ENCODE data around the gene FAXC. TPM values are rescaled to one million over a fixed set of nuclear protein-coding genes. Genes with fewer than 3 reads are reported as not detected.
A peak's percentile ranks its signal among the peaks of the same experiment; 100 is the strongest.

Gene FAXC
- polyA plus RNA-seq, 1 of the 3 experiments (the other 2 are of a cell fraction) = 9.0 TPM

DNA sequence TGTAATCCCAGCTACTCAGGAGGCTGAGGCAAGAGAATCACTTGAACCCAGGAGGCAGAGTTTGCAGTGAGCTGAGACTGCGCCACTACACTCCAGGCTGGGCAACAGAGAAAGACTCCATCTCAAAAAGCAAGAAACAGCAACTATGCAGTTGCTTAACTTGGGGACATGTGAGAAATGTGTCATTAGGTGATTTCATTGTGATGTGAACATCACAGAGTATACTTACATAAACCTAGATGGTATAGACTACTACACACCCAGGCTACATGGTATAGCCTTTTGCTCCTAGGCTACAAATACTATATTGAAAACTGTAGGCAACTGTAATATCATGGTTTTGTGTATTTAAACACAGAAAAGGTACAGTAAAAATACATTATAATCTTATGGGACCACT lies 47.8 kb upstream of the FAXC start (continued):
- TF ChIP-seq, protein P1, sequence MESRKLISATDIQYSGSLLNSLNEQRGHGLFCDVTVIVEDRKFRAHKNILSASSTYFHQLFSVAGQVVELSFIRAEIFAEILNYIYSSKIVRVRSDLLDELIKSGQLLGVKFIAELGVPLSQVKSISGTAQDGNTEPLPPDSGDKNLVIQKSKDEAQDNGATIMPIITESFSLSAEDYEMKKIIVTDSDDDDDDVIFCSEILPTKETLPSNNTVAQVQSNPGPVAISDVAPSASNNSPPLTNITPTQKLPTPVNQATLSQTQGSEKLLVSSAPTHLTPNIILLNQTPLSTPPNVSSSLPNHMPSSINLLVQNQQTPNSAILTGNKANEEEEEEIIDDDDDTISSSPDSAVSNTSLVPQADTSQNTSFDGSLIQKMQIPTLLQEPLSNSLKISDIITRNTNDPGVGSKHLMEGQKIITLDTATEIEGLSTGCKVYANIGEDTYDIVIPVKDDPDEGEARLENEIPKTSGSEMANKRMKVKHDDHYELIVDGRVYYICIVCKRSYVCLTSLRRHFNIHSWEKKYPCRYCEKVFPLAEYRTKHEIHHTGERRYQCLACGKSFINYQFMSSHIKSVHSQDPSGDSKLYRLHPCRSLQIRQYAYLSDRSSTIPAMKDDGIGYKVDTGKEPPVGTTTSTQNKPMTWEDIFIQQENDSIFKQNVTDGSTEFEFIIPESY (IDR thresholded peaks at IDR 0.05; ENCODE audit: borderline replicate concordance, low read depth) = no peak
- TF ChIP-seq TAF1 (IDR thresholded peaks at IDR 0.05; ENCODE audit: borderline replicate concordance, low read depth, low read length) (no peak), SIN3A (IDR thresholded peaks at IDR 0.05; ENCODE audit: borderline replicate concordance, low read depth, low read length) (no peak), NRF1 (IDR thresholded peaks at IDR 0.05; ENCODE audit: low read depth, low read length) (no peak), NFIC (IDR thresholded peaks at IDR 0.05; ENCODE audit: borderline replicate concordance) (no peak), GATA2 (CRISPR knock-in tag; IDR thresholded peaks at IDR 0.05) (no peak)
- TF ChIP-seq, protein P2, sequence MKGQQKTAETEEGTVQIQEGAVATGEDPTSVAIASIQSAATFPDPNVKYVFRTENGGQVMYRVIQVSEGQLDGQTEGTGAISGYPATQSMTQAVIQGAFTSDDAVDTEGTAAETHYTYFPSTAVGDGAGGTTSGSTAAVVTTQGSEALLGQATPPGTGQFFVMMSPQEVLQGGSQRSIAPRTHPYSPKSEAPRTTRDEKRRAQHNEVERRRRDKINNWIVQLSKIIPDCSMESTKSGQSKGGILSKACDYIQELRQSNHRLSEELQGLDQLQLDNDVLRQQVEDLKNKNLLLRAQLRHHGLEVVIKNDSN (IDR thresholded peaks at IDR 0.05; ENCODE audit: borderline replicate concordance, low read depth) = no peak
- TF ChIP-seq, protein P3, sequence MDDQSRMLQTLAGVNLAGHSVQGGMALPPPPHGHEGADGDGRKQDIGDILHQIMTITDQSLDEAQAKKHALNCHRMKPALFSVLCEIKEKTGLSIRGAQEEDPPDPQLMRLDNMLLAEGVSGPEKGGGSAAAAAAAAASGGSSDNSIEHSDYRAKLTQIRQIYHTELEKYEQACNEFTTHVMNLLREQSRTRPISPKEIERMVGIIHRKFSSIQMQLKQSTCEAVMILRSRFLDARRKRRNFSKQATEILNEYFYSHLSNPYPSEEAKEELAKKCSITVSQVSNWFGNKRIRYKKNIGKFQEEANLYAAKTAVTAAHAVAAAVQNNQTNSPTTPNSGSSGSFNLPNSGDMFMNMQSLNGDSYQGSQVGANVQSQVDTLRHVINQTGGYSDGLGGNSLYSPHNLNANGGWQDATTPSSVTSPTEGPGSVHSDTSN (IDR thresholded peaks at IDR 0.05) = no peak
- TF ChIP-seq, protein P4, sequence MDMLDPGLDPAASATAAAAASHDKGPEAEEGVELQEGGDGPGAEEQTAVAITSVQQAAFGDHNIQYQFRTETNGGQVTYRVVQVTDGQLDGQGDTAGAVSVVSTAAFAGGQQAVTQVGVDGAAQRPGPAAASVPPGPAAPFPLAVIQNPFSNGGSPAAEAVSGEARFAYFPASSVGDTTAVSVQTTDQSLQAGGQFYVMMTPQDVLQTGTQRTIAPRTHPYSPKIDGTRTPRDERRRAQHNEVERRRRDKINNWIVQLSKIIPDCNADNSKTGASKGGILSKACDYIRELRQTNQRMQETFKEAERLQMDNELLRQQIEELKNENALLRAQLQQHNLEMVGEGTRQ (IDR thresholded peaks at IDR 0.05; ENCODE audit: borderline replicate concordance, low read depth, low read length) = no peak

DNA sequence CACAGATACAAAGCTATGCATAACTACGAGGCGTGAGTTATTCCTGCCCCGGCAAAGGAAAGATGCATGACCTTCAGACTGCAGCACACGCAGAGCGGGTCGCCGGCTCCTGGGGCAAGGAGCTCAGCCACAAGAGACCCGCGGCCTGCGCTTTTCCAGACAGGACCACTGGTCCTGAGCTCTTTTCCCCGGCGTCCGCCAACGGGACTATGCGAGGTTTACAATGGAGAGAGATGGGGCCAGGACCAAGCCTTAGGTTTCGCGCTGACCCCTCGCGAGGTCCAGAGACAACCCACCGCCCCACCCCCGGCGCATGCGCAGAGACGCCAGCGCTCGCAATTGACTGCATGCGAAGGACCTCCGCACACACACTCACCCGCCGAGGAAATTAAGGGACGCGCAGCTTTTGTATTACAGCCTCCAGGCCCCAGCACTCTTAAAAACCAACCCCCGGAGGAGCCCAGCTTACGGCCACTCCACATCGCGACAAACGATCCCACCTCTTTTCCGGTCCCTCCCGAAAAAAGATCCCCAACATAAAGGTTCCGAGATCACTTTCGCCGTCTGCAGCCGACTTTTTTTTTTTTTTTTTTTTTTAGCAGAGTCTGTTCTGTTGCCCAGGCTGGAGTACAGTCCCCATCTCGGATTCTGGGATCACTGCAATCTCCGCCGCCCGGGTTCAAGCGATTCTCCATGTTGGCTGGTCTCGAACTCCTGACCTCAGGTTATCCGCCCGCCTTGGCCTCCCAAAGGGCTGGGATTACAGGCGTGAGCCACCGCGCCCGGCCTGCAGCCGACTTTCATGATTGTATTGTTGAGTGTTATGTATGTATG lies 44.4 kb upstream of the FAXC start, which contains the start of gene COQ3:
Gene COQ3 (minus strand): TSS at position 498 of the 834 bp plus-strand sequence. CDS start 16 bp downstream, at position 482.
- H3K9me2 ChIP-seq = no peaks in the 10 kb centered on the region
- CTCF ChIA-PET = interaction anchor here (0.6 to 2.9 kb wide), 12 partner anchors 8 to 168 kb away, joined by 3 to 14 read pairs (median 5); no protein-coding TSS in a partner anchor
- peak within 1 kb of the TSS; percentile 68 to 74 for H3K4me3 ChIP-seq (ENCODE audit: low read depth in 2 of 2, low read length in 1 of 2)
- H3K9me3 ChIP-seq = no peaks in the 10 kb centered on the region
- H3K4me1 ChIP-seq (ENCODE audit: control insufficient read depth in 1 of 2, insufficient read depth in 2 of 2, low read depth in 1 of 2, low read length in 1 of 2) = no peaks in the 10 kb centered on the region; a peak in 2 of 4 replicates
- peak within 1 kb of the TSS; percentile 76 for H3K9ac ChIP-seq
- POLR2A ChIA-PET = interaction anchor here (0.6 to 2.3 kb wide), 15 partner anchors 9 to 175 kb away, joined by 3 to 15 read pairs (median 4); partner anchors contain the start of genes CCNC, FAXC and PNISR
- peak within 1 kb of the TSS; percentile 83 for H2AFZ ChIP-seq (ENCODE audit: low read depth)
- no peaks in the 10 kb centered on the region for H3K27me3 ChIP-seq (ENCODE audit: insufficient read depth)
- H4K20me1 ChIP-seq (ENCODE audit: insufficient read depth) = no peaks in the 10 kb centered on the region
- DNase-seq = peak; percentile 92
- peaks cover 22% of the 10 kb centered on the region for H3F3A ChIP-seq (replicated peaks; ENCODE audit: insufficient read depth)
- peak within 1 kb of the TSS; percentile 76 to 95 for H3K27ac ChIP-seq (ENCODE audit: low read depth in 2 of 2, low read length in 1 of 2)
- H3K4me2 ChIP-seq = peak within 1 kb of the TSS; percentile 68
- H3K79me2 ChIP-seq (ENCODE audit: insufficient read depth) = no peaks in the 10 kb centered on the region; the same call in 1 of the 2 replicates
- peaks cover 17 to 19% of the 10 kb centered on the region in 2 experiments for H3K36me3 ChIP-seq (replicated peaks in 1 of 2; ENCODE audit: control insufficient read depth in 1 of 2, insufficient read depth in 2 of 2, low read length in 1 of 2)
- WGBS (ENCODE audit: low lambda C conversion rate) = 11% methylated on average over 36 of the region's 56 CpGs
- TF ChIP-seq CHD2 (IDR thresholded peaks at IDR 0.05; ENCODE audit: low read length, partially characterized antibody) (peak; percentile 98), JUND (IDR thresholded peaks at IDR 0.05) (peak; percentile 12; the same call in 1 of the 2 replicates), RXRA (IDR thresholded peaks at IDR 0.05; ENCODE audit: borderline replicate concordance, low read depth) (peak; percentile 22; the same call in 1 of the 2 replicates), GABPA (IDR thresholded peaks at IDR 0.05; ENCODE audit: low read depth) (peak; percentile 75), NRF1 (IDR thresholded peaks at IDR 0.05; ENCODE audit: low read depth, low read length) (peak; percentile 94), TCF12 (IDR thresholded peaks at IDR 0.05) (no peak), RCOR1 (IDR thresholded peaks at IDR 0.05; ENCODE audit: low read length) (peak; percentile 3; the same call in 1 of the 2 replicates), YY1 (IDR thresholded peaks at IDR 0.05; ENCODE audit: low read depth) (0 out of 2 replicates have a peak, but pooled peaks have one; percentile 56), NFIC (IDR thresholded peaks at IDR 0.05; ENCODE audit: borderline replicate concordance) (no peak)
- TF ChIP-seq, protein P5, sequence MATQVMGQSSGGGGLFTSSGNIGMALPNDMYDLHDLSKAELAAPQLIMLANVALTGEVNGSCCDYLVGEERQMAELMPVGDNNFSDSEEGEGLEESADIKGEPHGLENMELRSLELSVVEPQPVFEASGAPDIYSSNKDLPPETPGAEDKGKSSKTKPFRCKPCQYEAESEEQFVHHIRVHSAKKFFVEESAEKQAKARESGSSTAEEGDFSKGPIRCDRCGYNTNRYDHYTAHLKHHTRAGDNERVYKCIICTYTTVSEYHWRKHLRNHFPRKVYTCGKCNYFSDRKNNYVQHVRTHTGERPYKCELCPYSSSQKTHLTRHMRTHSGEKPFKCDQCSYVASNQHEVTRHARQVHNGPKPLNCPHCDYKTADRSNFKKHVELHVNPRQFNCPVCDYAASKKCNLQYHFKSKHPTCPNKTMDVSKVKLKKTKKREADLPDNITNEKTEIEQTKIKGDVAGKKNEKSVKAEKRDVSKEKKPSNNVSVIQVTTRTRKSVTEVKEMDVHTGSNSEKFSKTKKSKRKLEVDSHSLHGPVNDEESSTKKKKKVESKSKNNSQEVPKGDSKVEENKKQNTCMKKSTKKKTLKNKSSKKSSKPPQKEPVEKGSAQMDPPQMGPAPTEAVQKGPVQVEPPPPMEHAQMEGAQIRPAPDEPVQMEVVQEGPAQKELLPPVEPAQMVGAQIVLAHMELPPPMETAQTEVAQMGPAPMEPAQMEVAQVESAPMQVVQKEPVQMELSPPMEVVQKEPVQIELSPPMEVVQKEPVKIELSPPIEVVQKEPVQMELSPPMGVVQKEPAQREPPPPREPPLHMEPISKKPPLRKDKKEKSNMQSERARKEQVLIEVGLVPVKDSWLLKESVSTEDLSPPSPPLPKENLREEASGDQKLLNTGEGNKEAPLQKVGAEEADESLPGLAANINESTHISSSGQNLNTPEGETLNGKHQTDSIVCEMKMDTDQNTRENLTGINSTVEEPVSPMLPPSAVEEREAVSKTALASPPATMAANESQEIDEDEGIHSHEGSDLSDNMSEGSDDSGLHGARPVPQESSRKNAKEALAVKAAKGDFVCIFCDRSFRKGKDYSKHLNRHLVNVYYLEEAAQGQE (IDR thresholded peaks at IDR 0.05; ENCODE audit: low read depth, low read length) = peak; percentile 71; the same call in 1 of the 2 replicates
- TF ChIP-seq, protein P6, sequence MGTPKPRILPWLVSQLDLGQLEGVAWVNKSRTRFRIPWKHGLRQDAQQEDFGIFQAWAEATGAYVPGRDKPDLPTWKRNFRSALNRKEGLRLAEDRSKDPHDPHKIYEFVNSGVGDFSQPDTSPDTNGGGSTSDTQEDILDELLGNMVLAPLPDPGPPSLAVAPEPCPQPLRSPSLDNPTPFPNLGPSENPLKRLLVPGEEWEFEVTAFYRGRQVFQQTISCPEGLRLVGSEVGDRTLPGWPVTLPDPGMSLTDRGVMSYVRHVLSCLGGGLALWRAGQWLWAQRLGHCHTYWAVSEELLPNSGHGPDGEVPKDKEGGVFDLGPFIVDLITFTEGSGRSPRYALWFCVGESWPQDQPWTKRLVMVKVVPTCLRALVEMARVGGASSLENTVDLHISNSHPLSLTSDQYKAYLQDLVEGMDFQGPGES (IDR thresholded peaks at IDR 0.05; ENCODE audit: low read depth, low read length) = no peak

Measured in SK-N-SH (cell line).